HepG2 (cell line): ENCODE measurements around the gene C2orf80. TPM values are rescaled to one million over a fixed set of nuclear protein-coding genes. Genes with fewer than 3 reads are reported as not detected.

Source experiments
- ATAC-seq: fragments of 200-7000 bp; cut with Tn5 transposase; 3 replicates; pipeline ENCODE4 v1.9.1; 2020; ENCODE audit warnings: mild to moderate bottlenecking, moderate library complexity
- BruUV-seq: library from RNA; stranded (reverse); fragments of 400-500 nt; replicated peaks from 2 replicates; lab custom pipeline; 2021; lab: Mats Ljungman, UMichigan
- CTCF ChIA-PET: fragments of 300-600 bp; formaldehyde crosslinking; extraction: SDS; loops from one replicate; lab custom pipeline; 2021; ENCODE audit warnings: low total read pairs, inconsistent platforms, low intra/inter-chr PET ratio; lab: Yijun Ruan, JAX
- POLR2A ChIA-PET: fragments of 350-600 bp; sonication (Branson Sonifier 250); formaldehyde crosslinking; loops from one replicate; lab custom pipeline; 2020; ENCODE audit warnings: antibody characterized with exemption, inconsistent platforms; lab: Yijun Ruan, JAX
- DNase-seq: peaks from one replicate; pipeline ENCODE4 v3.0.0-alpha.2; 2015; ENCODE audit warnings: low spot score
- FAIRE-seq: peaks from 3 replicates; lab custom pipeline; 2011; peaks lifted over from hg19 to GRCh38; lab: Jason Lieb, UNC
- H2AFZ ChIP-seq: one replicate; pipeline ENCODE4 v1.6.1; 2011; ENCODE audit warnings: low read length, inconsistent platforms
- H3K27ac ChIP-seq: fragments of 300-600 bp; 3 replicates; pipeline ENCODE4 v1.8.0; 2011; ENCODE audit warnings: mixed run types, mild to moderate bottlenecking, mixed read lengths, low read length, inconsistent platforms; ENCODE audit not compliant: insufficient read depth; ENCODE audit errors: extremely low read length
- H3K27me3 ChIP-seq, 2 experiments: fragments of 200-600 bp in 1 of 2; 2 replicates in 1 of 2; 3 replicates in 1 of 2; pipeline versions ENCODE4 v1.6.0 to v1.8.0; 2011; ENCODE audit warnings: low read length in 2 of 2, mild to moderate bottlenecking in 2 of 2, moderate library complexity in 2 of 2, inconsistent platforms in 1 of 2; ENCODE audit not compliant: insufficient read depth in 2 of 2, control insufficient read depth in 1 of 2
- H3K36me3 ChIP-seq, 2 experiments: fragments of 200-600 bp in 1 of 2; replicated peaks in 1 of 2; 2 replicates in 1 of 2; 3 replicates in 1 of 2; pipeline versions ENCODE4 v1.5.1 to v1.8.0; 2011; ENCODE audit warnings: low read length in 2 of 2, inconsistent platforms in 1 of 2; ENCODE audit not compliant: insufficient read depth in 2 of 2, control insufficient read depth in 1 of 2
- H3K4me1 ChIP-seq: 2 replicates; pipeline ENCODE4 v1.5.1; 2012; ENCODE audit warnings: low read length, inconsistent platforms; ENCODE audit not compliant: insufficient read depth
- H3K4me2 ChIP-seq: 2 replicates; pipeline ENCODE4 v1.6.0; 2011; ENCODE audit warnings: low read depth, low read length, inconsistent platforms
- H3K4me3 ChIP-seq, 3 experiments: fragments of 200-600 bp in 1 of 3; sonication (generic), shearing (Covaris generic) in 1 of 3; replicated peaks in 1 of 3; 2 replicates each; pipeline ENCODE4 v1.5.1; 2011 to 2016; ENCODE audit warnings: low read length in 3 of 3, inconsistent platforms in 2 of 3, low read depth in 2 of 3, mild to moderate bottlenecking in 2 of 3, control low read depth in 1 of 3, mixed read lengths in 1 of 3; ENCODE audit not compliant: insufficient read depth in 1 of 3
- H3K79me2 ChIP-seq: one replicate; pipeline ENCODE4 v1.6.1; 2011; ENCODE audit warnings: low read length, inconsistent platforms; ENCODE audit not compliant: insufficient read depth
- H3K9ac ChIP-seq: 2 replicates; pipeline ENCODE4 v1.6.0; 2011; ENCODE audit warnings: mild to moderate bottlenecking, low read depth, low read length, inconsistent platforms; ENCODE audit not compliant: insufficient read depth
- H3K9me3 ChIP-seq: 2 replicates; pipeline ENCODE4 v1.5.1; 2012; ENCODE audit warnings: mild to moderate bottlenecking, low read length
- H4K20me1 ChIP-seq: 2 replicates; pipeline ENCODE4 v1.6.0; 2011; ENCODE audit warnings: inconsistent platforms, mild to moderate bottlenecking, low read length, moderate library complexity; ENCODE audit not compliant: insufficient read depth
- ARID2 ChIP-seq: sonication (generic); formaldehyde crosslinking; IDR thresholded peaks from 2 replicates; pipeline ENCODE4 v1.8.1; 2022; ENCODE audit warnings: mild to moderate bottlenecking, missing genetic modification reagents, borderline replicate concordance
- ATF1 ChIP-seq: IDR thresholded peaks from 2 replicates; pipeline ENCODE4 v1.6.1; 2016; ENCODE audit warnings: mild to moderate bottlenecking, control low read depth
- HOXA7 ChIP-seq: sonication (generic); formaldehyde crosslinking; IDR thresholded peaks from 2 replicates; pipeline ENCODE4 v1.8.1; 2022; ENCODE audit warnings: mild to moderate bottlenecking, missing genetic modification reagents, moderate library complexity
- SATB2 ChIP-seq: sonication (generic); formaldehyde crosslinking; IDR thresholded peaks from 2 replicates; pipeline ENCODE4 v1.5.0; 2020; ENCODE audit warnings: missing genetic modification reagents
- SCMH1 ChIP-seq: sonication (generic); formaldehyde crosslinking; IDR thresholded peaks from 2 replicates; pipeline ENCODE4 v1.9.0; 2021; ENCODE audit warnings: missing genetic modification reagents, mild to moderate bottlenecking, borderline replicate concordance
- SNRNP70 ChIP-seq: fragments of 200-400 bp; formaldehyde crosslinking; IDR thresholded peaks from 2 replicates; pipeline ENCODE4 v1.6.1; 2017; ENCODE audit warnings: mild to moderate bottlenecking, low read depth, low read length, moderate library complexity
- THAP11 ChIP-seq: IDR thresholded peaks from 2 replicates; pipeline ENCODE4 v1.6.1; 2016; ENCODE audit warnings: missing biosample characterization, missing genetic modification reagents
- ZBTB3 ChIP-seq: sonication (generic); formaldehyde crosslinking; IDR thresholded peaks from 2 replicates; pipeline ENCODE4 v1.4.0; 2020; ENCODE audit warnings: low read depth, mild to moderate bottlenecking, moderate library complexity, missing genetic modification reagents, borderline replicate concordance
- ZMAT3 ChIP-seq: sonication (generic); formaldehyde crosslinking; conservative IDR thresholded peaks from 2 replicates; pipeline ENCODE4 v1.7.0; 2021; ENCODE audit warnings: missing genetic modification reagents
- ZNF451 ChIP-seq: sonication (generic); formaldehyde crosslinking; IDR thresholded peaks from 2 replicates; pipeline ENCODE4 v1.5.0; 2020; ENCODE audit warnings: mild to moderate bottlenecking, missing genetic modification reagents
- ZNF549 ChIP-seq: sonication (generic); formaldehyde crosslinking; IDR thresholded peaks from 2 replicates; pipeline ENCODE4 v1.5.0; 2020; ENCODE audit warnings: missing genetic modification reagents
- ZNF670 ChIP-seq: sonication (generic); formaldehyde crosslinking; IDR thresholded peaks from 2 replicates; pipeline ENCODE4 v1.8.0; 2022; ENCODE audit warnings: mild to moderate bottlenecking, missing genetic modification reagents, borderline replicate concordance
- WGBS: methylation state at CpG from one replicate; pipeline ENCODE4 v1.1.6; 2017; ENCODE audit warnings: low lambda C conversion rate; 5-methylcytosine and 5-hydroxymethylcytosine counted together
- in situ Hi-C: cut with HindIII; loops from 2 replicates; pipeline ENCODE4 v1.10.0; 2017; ENCODE audit warnings: low pct_unique_long_range_greater_than_20kb; ENCODE audit not compliant: extremely low pct_ligation_motif_present
- intact Hi-C: fragments of 100-400 bp; cut with micrococcal nuclease; formaldehyde crosslinking; loops from one replicate; pipeline ENCODE4 v1.10.0; 2022; ENCODE audit not compliant: unreplicated experiment
- polyA plus RNA-seq, 8 experiments: library from polyadenylated mRNA; depleted of rRNA in 3 of 8; stranded (reverse) in 7 of 8; unstranded in 1 of 8; fragments of >200 nt; fragmentation: Illumina TruSeq in 4 of 8; extraction: Trizol in 4 of 8; gene quantifications; 2 replicates each; pipeline versions ENCODE4 v1.2.1 to v1.2.3, GENCODE V29; 2011 to 2016; ENCODE audit warnings: low read depth in 4 of 8, missing spikeins in 1 of 8, mixed read lengths in 1 of 8; ENCODE audit not compliant: insufficient read depth in 1 of 8
- total RNA-seq, 5 experiments: library from RNA; depleted of rRNA; stranded (reverse); fragments of >200 nt; fragmentation: Illumina TruSeq; extraction: Trizol; gene quantifications; 2 replicates each; pipeline ENCODE4 v1.2.3, GENCODE V29; 2016; ENCODE audit warnings: low read depth in 1 of 5
- TF ChIP-seq, protein P1 (sequence below): sonication (generic); formaldehyde crosslinking; IDR thresholded peaks from 2 replicates; pipeline ENCODE4 v1.8.0; 2022; ENCODE audit warnings: mild to moderate bottlenecking, missing genetic modification reagents, moderate library complexity
- TF ChIP-seq, protein P2 (sequence below): sonication (generic); formaldehyde crosslinking; IDR thresholded peaks from 2 replicates; pipeline ENCODE4 v1.4.0; 2020; ENCODE audit warnings: missing genetic modification reagents

C2orf80 gene
- total and polyA plus RNA-seq, 2 of the 13 experiments (the other 11 are each of a cell fraction or from before 2014, with no cell fraction given) = not detected

DNA sequence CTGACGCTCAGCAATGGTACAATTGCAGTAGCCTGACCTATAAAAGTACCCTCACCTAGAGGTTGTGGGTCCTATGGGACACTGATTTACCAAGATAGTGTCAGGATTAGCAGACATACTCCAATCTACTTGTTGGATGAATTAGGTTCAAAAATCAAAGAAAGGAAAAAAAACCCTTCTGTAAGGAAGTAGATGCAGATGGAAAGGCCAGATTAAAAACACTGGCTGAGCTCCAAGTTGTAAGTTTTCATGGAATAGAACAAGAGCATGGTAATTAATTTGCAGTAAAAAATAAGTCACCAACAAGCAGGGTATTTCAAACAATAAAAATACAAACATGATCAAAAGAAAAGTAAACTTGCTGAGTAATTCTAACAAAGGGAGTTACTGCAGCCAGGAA lies 38.6 kb upstream of the C2orf80 start:
- ATAC-seq (no peak), DNase-seq (no peak), FAIRE-seq (no peak)
- CTCF ChIA-PET = no interaction called here
- H3K4me2 ChIP-seq = no peak overlapping the region
- WGBS = 50% methylated on average over 1 of the region's 1 CpG
- no peaks in the 10 kb centered on the region for H3K27me3 ChIP-seq
- intact Hi-C loops = no loop called here
- TF ChIP-seq ZMAT3 (no peak), ZNF451 (CRISPR knock-in tag) (no peak), ARID2 (no peak), HOXA7 (CRISPR knock-in tag) (no peak), ZNF549 (no peak), SCMH1 (CRISPR knock-in tag) (no peak), ZNF670 (CRISPR knock-in tag) (no peak), SATB2 (no peak), SNRNP70 (no peak), ATF1 (CRISPR knock-in tag) (no peak), ZBTB3 (no peak), THAP11 (no peak)
- TF ChIP-seq, protein P1, sequence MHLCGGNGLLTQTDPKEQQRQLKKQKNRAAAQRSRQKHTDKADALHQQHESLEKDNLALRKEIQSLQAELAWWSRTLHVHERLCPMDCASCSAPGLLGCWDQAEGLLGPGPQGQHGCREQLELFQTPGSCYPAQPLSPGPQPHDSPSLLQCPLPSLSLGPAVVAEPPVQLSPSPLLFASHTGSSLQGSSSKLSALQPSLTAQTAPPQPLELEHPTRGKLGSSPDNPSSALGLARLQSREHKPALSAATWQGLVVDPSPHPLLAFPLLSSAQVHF (CRISPR knock-in tag) = no peak
- TF ChIP-seq, protein P2, sequence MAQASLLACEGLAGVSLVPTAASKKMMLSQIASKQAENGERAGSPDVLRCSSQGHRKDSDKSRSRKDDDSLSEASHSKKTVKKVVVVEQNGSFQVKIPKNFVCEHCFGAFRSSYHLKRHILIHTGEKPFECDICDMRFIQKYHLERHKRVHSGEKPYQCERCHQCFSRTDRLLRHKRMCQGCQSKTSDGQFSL (CRISPR knock-in tag) = no peak
- H3K79me2 ChIP-seq = no peaks in the 10 kb centered on the region
- no peaks in the 10 kb centered on the region for H3K9me3 ChIP-seq
- POLR2A ChIA-PET = no interaction called here
- no TSS peak for BruUV-seq
- no peak overlapping the region for H2AFZ ChIP-seq
- no peaks in the 10 kb centered on the region for H3K4me1 ChIP-seq
- no peak overlapping the region for H3K4me3 ChIP-seq
- no peaks in the 10 kb centered on the region for H3K36me3 ChIP-seq
- in situ Hi-C loops = no loop called here
- no peaks in the 10 kb centered on the region for H4K20me1 ChIP-seq
- no peak overlapping the region for H3K27ac ChIP-seq
- H3K9ac ChIP-seq = no peak overlapping the region
